CD4-positive, alpha-beta T cell (primary cell): Measurements from ENCODE around the gene SFXN5. TPM values are rescaled to one million over a fixed set of nuclear protein-coding genes. Genes with fewer than 3 reads are reported as not detected.
A peak's percentile ranks its signal among the peaks of the same experiment; 100 is the strongest.

ENCODE experiments used
- ATAC-seq: fragments of 200-7000 bp; cut with Tn5 transposase; one replicate; pipeline ENCODE4 v1.10.0; 2022; ENCODE audit warnings: mild to moderate bottlenecking; ENCODE audit not compliant: poor library complexity
- CTCF ChIA-PET: fragments of 350-600 bp; sonication (Branson Sonifier 250); formaldehyde crosslinking; loops from one replicate; lab custom pipeline; 2021; ENCODE audit warnings: antibody characterized with exemption, inconsistent platforms; lab: Charles Lee
- POLR2A ChIA-PET: fragments of 350-600 bp; sonication (Branson Sonifier 250); formaldehyde crosslinking; loops from one replicate; lab custom pipeline; 2021; ENCODE audit warnings: antibody characterized with exemption, inconsistent platforms; lab: Charles Lee
- DNase-seq, 14 experiments: peaks; one replicate each; pipeline ENCODE4 v3.0.0-alpha.2; 2013 to 2020; ENCODE audit warnings: mixed read lengths in 2 of 14
- H3K27ac ChIP-seq, 2 donors: one replicate each; pipeline versions ENCODE4 v1.5.1 to v1.7.0; 2013; ENCODE audit warnings: low read length in 2 of 2, low read depth in 1 of 2, mild to moderate bottlenecking in 1 of 2
- H3K27me3 ChIP-seq, 2 experiments: 1 replicate in 1 of 2; 2 replicates in 1 of 2; pipeline versions ENCODE4 v1.6.1 to v1.7.0; 2013; ENCODE audit warnings: low read length in 2 of 2, control low read depth in 1 of 2, mild to moderate bottlenecking in 1 of 2, moderate library complexity in 1 of 2; ENCODE audit not compliant: insufficient read depth in 2 of 2, control insufficient read depth in 1 of 2
- H3K36me3 ChIP-seq: one replicate; pipeline ENCODE4 v1.6.1; 2013; ENCODE audit warnings: low read length, control low read depth; ENCODE audit not compliant: insufficient read depth
- H3K4me1 ChIP-seq: one replicate; pipeline ENCODE4 v1.6.1; 2013; ENCODE audit warnings: low read length, control low read depth; ENCODE audit not compliant: insufficient read depth
- H3K4me3 ChIP-seq: one replicate; pipeline ENCODE4 v1.5.1; 2013; ENCODE audit warnings: mild to moderate bottlenecking, low read length, moderate library complexity
- H3K9me3 ChIP-seq, 2 experiments: 1 replicate in 1 of 2; 2 replicates in 1 of 2; pipeline versions ENCODE4 v1.6.1 to v1.7.0; 2013; ENCODE audit warnings: low read length in 2 of 2, mild to moderate bottlenecking in 2 of 2, control low read depth in 1 of 2, moderate library complexity in 1 of 2; ENCODE audit not compliant: control insufficient read depth in 1 of 2, insufficient read depth in 1 of 2
- H3K27ac Mint-ChIP-seq: one replicate; pipeline ENCODE4 v1.8.0; 2020; ENCODE audit warnings: mixed read lengths
- H3K27me3 Mint-ChIP-seq: one replicate; pipeline ENCODE4 v1.8.0; 2021; ENCODE audit warnings: mixed read lengths
- H3K36me3 Mint-ChIP-seq: one replicate; pipeline ENCODE4 v1.8.0; 2021; ENCODE audit warnings: low read depth, mixed read lengths
- H3K4me1 Mint-ChIP-seq: one replicate; pipeline ENCODE4 v1.8.0; 2021; ENCODE audit warnings: low read depth, mixed read lengths
- H3K4me3 Mint-ChIP-seq: one replicate; pipeline ENCODE4 v1.8.0; 2020; ENCODE audit warnings: mild to moderate bottlenecking, mixed read lengths
- H3K9me3 Mint-ChIP-seq: one replicate; pipeline ENCODE4 v1.8.0; 2020; ENCODE audit warnings: mixed read lengths
- CTCF ChIP-seq: fragments of 200-600 bp; IDR thresholded peaks from one replicate; pipeline ENCODE4 v1.8.0; 2022; ENCODE audit warnings: antibody characterized with exemption, mild to moderate bottlenecking
- intact Hi-C, 2 experiments: fragments of 100-400 bp; cut with DNase I in 1 of 2; cut with micrococcal nuclease in 1 of 2; formaldehyde crosslinking; loops; one replicate each; pipeline versions ENCODE4 v1.15.1 to v1.9.0; 2023 to 2025; cut with DNase I, micrococcal nuclease
- total RNA-seq, 174 experiments: library from RNA in 2 of 174; stranded (reverse) in 2 of 174; gene quantifications; one replicate each; pipeline ENCODE4 v1.2.3 and lab custom pipeline; 2021 to 2026

SFXN5 gene
- total RNA-seq, 2 experiments from 2014 or later = 5.1 to 5.4 TPM

GRCh38 chr2:72974436-72974754 lies 97.1 kb downstream of the SFXN5 start:
- Histone ChIP-seq H3K4me3 (no peak overlapping the region), H3K36me3 (no peaks in the 10 kb centered on the region), H3K4me1 (no peaks in the 10 kb centered on the region), H3K27me3 (no peaks in the 10 kb centered on the region), H3K27ac (no peak overlapping the region), H3K9me3 (no peaks in the 10 kb centered on the region)
- no peak for DNase-seq
- CTCF ChIA-PET = interaction anchor here (0.8 to 1.4 kb wide), 4 partner anchors 9 to 14 kb away, joined by 3 to 4 read pairs (median 3); no protein-coding TSS in a partner anchor
- H3K9me3 Mint-ChIP-seq = no peaks in the 10 kb centered on the region
- no peaks in the 10 kb centered on the region for H3K4me1 Mint-ChIP-seq
- H3K36me3 Mint-ChIP-seq = no peaks in the 10 kb centered on the region
- no peak for ATAC-seq
- no peak for TF ChIP-seq CTCF
- H3K27me3 Mint-ChIP-seq = no peaks in the 10 kb centered on the region
- POLR2A ChIA-PET = no interaction called here
- intact Hi-C loops = no loop called here
- no peak overlapping the region for H3K4me3 Mint-ChIP-seq
- H3K27ac Mint-ChIP-seq = no peak overlapping the region

GRCh38 chr2:72973566-72974435 lies 97.7 kb downstream of the SFXN5 start:
- no peak overlapping the region for H3K4me3 Mint-ChIP-seq
- no peak overlapping the region for H3K27ac Mint-ChIP-seq
- no peaks in the 10 kb centered on the region for H3K9me3 Mint-ChIP-seq
- no peaks in the 10 kb centered on the region for H3K9me3 ChIP-seq
- TF ChIP-seq CTCF = peak; percentile 41
- H3K27me3 Mint-ChIP-seq = no peaks in the 10 kb centered on the region
- CTCF ChIA-PET = interaction anchor here (0.8 to 1.4 kb wide), 5 partner anchors 10 to 204 kb away, joined by 3 to 4 read pairs (median 3); no protein-coding TSS in a partner anchor
- no peaks in the 10 kb centered on the region for H3K36me3 Mint-ChIP-seq
- ATAC-seq = peak; percentile 69
- peak in 9 of 14 experiments; percentile 4 to 61 (median 17) for DNase-seq
- H3K27ac ChIP-seq = no peak overlapping the region
- no peaks in the 10 kb centered on the region for H3K4me1 Mint-ChIP-seq
- H3K4me1 ChIP-seq = no peaks in the 10 kb centered on the region
- POLR2A ChIA-PET = no interaction called here
- no peaks in the 10 kb centered on the region for H3K36me3 ChIP-seq
- intact Hi-C loops = loop anchor here in 1 of 2 experiments (1.0 to 2.0 kb wide), 2 partner anchors 82 to 203 kb away; no protein-coding TSS in a partner anchor
- no peaks in the 10 kb centered on the region for H3K27me3 ChIP-seq
- no peak overlapping the region for H3K4me3 ChIP-seq

GRCh38 chr2:72973137-72973535 lies 98.4 kb downstream of the SFXN5 start:
- no peaks in the 10 kb centered on the region for H3K4me1 Mint-ChIP-seq
- no peaks in the 10 kb centered on the region for H3K9me3 Mint-ChIP-seq
- Histone ChIP-seq H3K4me3 (no peak overlapping the region), H3K4me1 (no peaks in the 10 kb centered on the region), H3K36me3 (no peaks in the 10 kb centered on the region), H3K27ac (no peak overlapping the region), H3K9me3 (no peaks in the 10 kb centered on the region), H3K27me3 (no peaks in the 10 kb centered on the region)
- intact Hi-C loops = loop anchor here in 1 of 2 experiments (1.0 to 2.0 kb wide), 2 partner anchors 81 to 202 kb away; no protein-coding TSS in a partner anchor
- ChIA-PET POLR2A (no interaction called here), CTCF (interaction anchor here (0.8 to 1.4 kb wide), 3 partner anchors 9 to 204 kb away, joined by 3 read pairs; no protein-coding TSS in a partner anchor)
- no peak for TF ChIP-seq CTCF
- DNase-seq (no peak), ATAC-seq (no peak)
- H3K36me3 Mint-ChIP-seq = no peaks in the 10 kb centered on the region
- no peak overlapping the region for H3K27ac Mint-ChIP-seq
- H3K27me3 Mint-ChIP-seq = no peaks in the 10 kb centered on the region
- H3K4me3 Mint-ChIP-seq = no peak overlapping the region
